ENCODE measurements around the gene MUC6. TPM values are rescaled to one million over a fixed set of nuclear protein-coding genes. Genes with fewer than 3 reads are reported as not detected.

The MUC6 gene
- not detected for total RNA-seq
- long read RNA-seq, partial matches to known transcripts: 0 of 3 reads
- long read RNA-seq, other reads (novel, unspliced or antisense): 3 of 3 reads

GRCh38 chr11:1036303-1036923 lies at the start of gene MUC6:
TSS of gene MUC6 (minus strand) at chr11:1036718. CDS start at chr11:1036655, 63 bp downstream.
- H3K4me1 ChIP-seq: no peaks in the 10 kb centered on the region
- intact Hi-C loops (cut with DNase I): no loop called here
- H3K27me3 ChIP-seq: no peaks in the 10 kb centered on the region
- no peaks in the 10 kb centered on the region for H3K36me3 ChIP-seq
- ATAC-seq (no peak), DNase-seq (no peak)
- H3K4me3 ChIP-seq: no peak within 1 kb of the TSS
- no peak for TF ChIP-seq CTCF (IDR thresholded peaks at IDR 0.05)
- no peaks in the 10 kb centered on the region for H3K9me3 ChIP-seq
- no peak within 1 kb of the TSS for H3K27ac ChIP-seq

- Histone ChIP-seq H3K27me3 (no peaks in the 10 kb centered on the region), H3K36me3 (no peaks in the 10 kb centered on the region), H3K27ac (no peak overlapping the region), H3K4me3 (no peak overlapping the region), H3K4me1 (no peaks in the 10 kb centered on the region), H3K9me3 (no peaks in the 10 kb centered on the region)
- no peak for TF ChIP-seq CTCF (IDR thresholded peaks at IDR 0.05)
- intact Hi-C loops (cut with DNase I): no loop called here
- no peak for ATAC-seq
- peak; percentile 60 for DNase-seq
Measured at GRCh38 chr11:1085440-1086170, 49.1 kb upstream of the MUC6 start.

GRCh38 chr11:1084561-1085439 lies 48.3 kb upstream of the MUC6 start:
- DNase-seq (peak; percentile 59), ATAC-seq (no peak)
- intact Hi-C loops (cut with DNase I): no loop called here
- Histone ChIP-seq H3K4me1 (no peaks in the 10 kb centered on the region), H3K27me3 (no peaks in the 10 kb centered on the region), H3K9me3 (no peaks in the 10 kb centered on the region), H3K27ac (no peak overlapping the region), H3K36me3 (no peaks in the 10 kb centered on the region), H3K4me3 (no peak overlapping the region)
- TF ChIP-seq CTCF (IDR thresholded peaks at IDR 0.05): no peak

GRCh38 chr11:1083621-1084551 lies 47.4 kb upstream of the MUC6 start:
- Histone ChIP-seq H3K9me3 (no peaks in the 10 kb centered on the region), H3K4me3 (no peak overlapping the region), H3K4me1 (no peaks in the 10 kb centered on the region), H3K36me3 (no peaks in the 10 kb centered on the region), H3K27me3 (no peaks in the 10 kb centered on the region), H3K27ac (no peak overlapping the region)
- DNase-seq (peak; percentile 62), ATAC-seq (no peak)
- intact Hi-C loops (cut with DNase I): no loop called here
- no peak for TF ChIP-seq CTCF (IDR thresholded peaks at IDR 0.05)
